ENCODE results near the gene SLC34A1. TPM values are rescaled to one million over a fixed set of nuclear protein-coding genes. Genes with fewer than 3 reads are reported as not detected.

Gene SLC34A1
- total and polyA plus RNA-seq, 2 of the 13 experiments (the other 11 are each of a cell fraction or from before 2014, with no cell fraction given): 0.03 to 0.20 TPM

- TF ChIP-seq SNAPC4 (CRISPR knock-in tag; IDR thresholded peaks at IDR 0.05) (no peak), REST (IDR thresholded peaks at IDR 0.05; ENCODE audit: borderline replicate concordance in 1 of 2, low read depth in 1 of 2, low read length in 2 of 2) (no peak), RNF2 (conservative IDR thresholded peaks at IDR 0.05; ENCODE audit: low read depth) (no peak), SAFB2 (CRISPR knock-in tag; IDR thresholded peaks at IDR 0.05; ENCODE audit: borderline replicate concordance, low read depth) (no peak), ZBTB49 (CRISPR knock-in tag; IDR thresholded peaks at IDR 0.05; ENCODE audit: borderline replicate concordance) (no peak), U2AF2 (IDR thresholded peaks at IDR 0.05; ENCODE audit: low read depth, low read length) (no peak)
Measured at GRCh38 chr5:177336112-177336511, 48.1 kb upstream of the SLC34A1 start (continued).
